Endodermal cell (in vitro differentiated cells): Measurements from ENCODE around the gene PPP6C. TPM values are rescaled to one million over a fixed set of nuclear protein-coding genes. Genes with fewer than 3 reads are reported as not detected.
"Not testable (repeated sequence)": the region's sequence is repeated elsewhere in the genome, so short reads cannot be mapped to it uniquely, and the experiment has no call there.

Experiments
- DNase-seq: peaks from one replicate; pipeline ENCODE4 v3.0.0-alpha.2; 2017
- H3K27ac ChIP-seq: 2 replicates; pipeline ENCODE4 v1.5.1; 2013; ENCODE audit warnings: mild to moderate bottlenecking, low read depth, low read length, moderate library complexity
- H3K27me3 ChIP-seq: 2 replicates; pipeline ENCODE4 v1.6.1; 2013; ENCODE audit warnings: mild to moderate bottlenecking, low read length, moderate library complexity; ENCODE audit not compliant: insufficient read depth, control insufficient read depth, poor library complexity, severe bottlenecking
- H3K36me3 ChIP-seq: 2 replicates; pipeline ENCODE4 v1.7.0; 2013; ENCODE audit warnings: mild to moderate bottlenecking, low read length, moderate library complexity; ENCODE audit not compliant: control insufficient read depth, insufficient read depth
- H3K4me1 ChIP-seq: one replicate; pipeline ENCODE4 v1.7.0; 2013; ENCODE audit warnings: low read length; ENCODE audit not compliant: control insufficient read depth, insufficient read depth
- H3K4me3 ChIP-seq: 2 replicates; pipeline ENCODE4 v1.5.1; 2013; ENCODE audit warnings: mild to moderate bottlenecking, low read length, moderate library complexity
- H3K9ac ChIP-seq: 2 replicates; pipeline ENCODE4 v1.6.1; 2013; ENCODE audit warnings: mild to moderate bottlenecking, low read length, moderate library complexity; ENCODE audit not compliant: poor library complexity, severe bottlenecking; ENCODE audit errors: extremely low read depth
- H3K9me3 ChIP-seq: 2 replicates; pipeline ENCODE4 v1.6.1; 2013; ENCODE audit warnings: mild to moderate bottlenecking, low read length, moderate library complexity; ENCODE audit not compliant: control insufficient read depth
- H3K27ac Mint-ChIP-seq: 2 replicates; pipeline ENCODE4 v1.8.0; 2020; ENCODE audit warnings: mixed read lengths
- H3K27me3 Mint-ChIP-seq: 2 replicates; pipeline ENCODE4 v1.8.0; 2021; ENCODE audit warnings: mild to moderate bottlenecking, mixed read lengths; ENCODE audit not compliant: insufficient read depth
- H3K36me3 Mint-ChIP-seq: 2 replicates; pipeline ENCODE4 v1.8.0; 2020; ENCODE audit warnings: low read depth, mixed read lengths
- H3K4me1 Mint-ChIP-seq: 2 replicates; pipeline ENCODE4 v1.8.0; 2020; ENCODE audit warnings: mixed read lengths
- H3K4me3 Mint-ChIP-seq: 2 replicates; pipeline ENCODE4 v1.8.0; 2020; ENCODE audit warnings: mild to moderate bottlenecking, moderate library complexity, mixed read lengths
- H3K9me3 Mint-ChIP-seq: 2 replicates; pipeline ENCODE4 v1.8.0; 2020; ENCODE audit warnings: mild to moderate bottlenecking, mixed read lengths
- WGBS, 2 experiments: methylation state at CpG; one replicate each; pipeline versions ENCODE4 v1.1.5 to v1.1.7; 2013; ENCODE audit warnings: missing lambda C conversion rate in 2 of 2, mixed read lengths in 1 of 2; ENCODE audit not compliant: insufficient coverage in 1 of 2, insufficient read length in 1 of 2; 5-methylcytosine and 5-hydroxymethylcytosine counted together
- total RNA-seq, 2 donors: library from RNA; stranded (reverse); fragmentation: NEBNext Ultra II Directional in 1 of 2; extraction: Animal tissue kit (Norgen Biotek cat#: 25700) in 1 of 2; gene quantifications; 2 replicates in 1 of 2; 3 replicates in 1 of 2; pipeline ENCODE4 v1.2.1, GENCODE V29; 2021
- TF ChIP-seq, protein P1 (sequence below): fragments of 200-600 bp; sonication (generic); conservative IDR thresholded peaks from 2 replicates; pipeline ENCODE4 v1.5.0; 2021; ENCODE audit warnings: antibody characterized with exemption, mild to moderate bottlenecking

PPP6C gene
- total RNA-seq, 2 donors from 2014 or later, result 38.2 to 49.6 TPM

DNA sequence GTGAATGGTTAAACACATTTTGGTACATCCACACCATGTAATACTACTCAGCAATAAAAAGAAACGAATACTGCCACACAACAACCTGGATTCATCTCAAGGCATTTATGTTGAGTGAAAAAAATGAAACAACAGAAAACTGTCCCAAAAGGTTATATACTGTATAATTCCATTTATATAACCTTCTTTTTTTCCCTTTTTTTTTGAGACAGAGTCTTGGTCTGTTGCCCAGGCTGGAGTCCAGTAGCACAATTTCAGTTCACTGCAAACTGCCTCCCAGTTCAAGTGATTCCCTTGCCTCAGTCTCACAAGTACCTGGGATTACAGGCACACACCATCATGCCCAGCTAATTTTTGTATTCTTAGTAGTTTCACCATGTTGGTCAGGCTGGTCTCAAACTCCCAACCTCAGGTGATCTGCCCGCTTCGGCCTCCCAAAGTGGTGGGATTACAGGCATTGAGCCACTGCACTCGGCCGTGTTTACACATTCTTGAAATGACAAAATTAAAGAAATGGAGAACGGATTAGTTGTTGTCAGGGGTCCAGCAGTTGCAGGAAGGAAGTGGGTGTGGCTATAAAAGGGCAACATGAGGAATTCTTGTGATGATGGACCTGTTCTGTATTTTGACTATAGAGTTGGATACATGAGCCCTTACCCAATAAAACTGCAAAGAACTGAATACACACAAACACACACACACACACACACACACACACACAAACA, 17.4 kb downstream of the PPP6C start:
- H3K27me3 ChIP-seq, result no peaks in the 10 kb centered on the region
- peaks cover 30% of the 10 kb centered on the region for H3K36me3 ChIP-seq
- DNase-seq, result no peak
- Mint-ChIP-seq H3K4me1 (no peaks in the 10 kb centered on the region), H3K27ac (no peak overlapping the region), H3K27me3 (no peaks in the 10 kb centered on the region), H3K4me3 (no peak overlapping the region), H3K9me3 (no peaks in the 10 kb centered on the region), H3K36me3 (peaks cover 28% of the 10 kb centered on the region)
- TF ChIP-seq, protein P1, sequence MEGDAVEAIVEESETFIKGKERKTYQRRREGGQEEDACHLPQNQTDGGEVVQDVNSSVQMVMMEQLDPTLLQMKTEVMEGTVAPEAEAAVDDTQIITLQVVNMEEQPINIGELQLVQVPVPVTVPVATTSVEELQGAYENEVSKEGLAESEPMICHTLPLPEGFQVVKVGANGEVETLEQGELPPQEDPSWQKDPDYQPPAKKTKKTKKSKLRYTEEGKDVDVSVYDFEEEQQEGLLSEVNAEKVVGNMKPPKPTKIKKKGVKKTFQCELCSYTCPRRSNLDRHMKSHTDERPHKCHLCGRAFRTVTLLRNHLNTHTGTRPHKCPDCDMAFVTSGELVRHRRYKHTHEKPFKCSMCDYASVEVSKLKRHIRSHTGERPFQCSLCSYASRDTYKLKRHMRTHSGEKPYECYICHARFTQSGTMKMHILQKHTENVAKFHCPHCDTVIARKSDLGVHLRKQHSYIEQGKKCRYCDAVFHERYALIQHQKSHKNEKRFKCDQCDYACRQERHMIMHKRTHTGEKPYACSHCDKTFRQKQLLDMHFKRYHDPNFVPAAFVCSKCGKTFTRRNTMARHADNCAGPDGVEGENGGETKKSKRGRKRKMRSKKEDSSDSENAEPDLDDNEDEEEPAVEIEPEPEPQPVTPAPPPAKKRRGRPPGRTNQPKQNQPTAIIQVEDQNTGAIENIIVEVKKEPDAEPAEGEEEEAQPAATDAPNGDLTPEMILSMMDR, result no peak
- H3K4me1 ChIP-seq, result no peaks in the 10 kb centered on the region
- no peak overlapping the region for H3K4me3 ChIP-seq
- H3K9ac ChIP-seq, result no peak overlapping the region
- 88 to 96% methylated on average over 5 of the region's 6 CpGs for WGBS, 2 experiments
- no peak overlapping the region for H3K27ac ChIP-seq
- H3K9me3 ChIP-seq, result no peaks in the 10 kb centered on the region

GRCh38 chr9:125169895-125170294, 19.7 kb downstream of the PPP6C start:
- H3K4me3 ChIP-seq, result no peak overlapping the region
- no peaks in the 10 kb centered on the region for H3K9me3 Mint-ChIP-seq

GRCh38 chr9:125166762-125167161, 22.8 kb downstream of the PPP6C start:
- no peaks in the 10 kb centered on the region for H3K9me3 Mint-ChIP-seq
- TF ChIP-seq, protein P1, result no peak
- Histone ChIP-seq H3K4me1 (no peaks in the 10 kb centered on the region), H3K27ac (no peak overlapping the region), H3K27me3 (no peaks in the 10 kb centered on the region), H3K9ac (no peak overlapping the region), H3K36me3 (peaks cover 29% of the 10 kb centered on the region), H3K4me3 (no peak overlapping the region), H3K9me3 (no peaks in the 10 kb centered on the region)
- no peaks in the 10 kb centered on the region for H3K27me3 Mint-ChIP-seq
- peaks cover 30% of the 10 kb centered on the region for H3K36me3 Mint-ChIP-seq
- 92 to 100% methylated on average over 2 of the region's 2 CpGs for WGBS, 2 experiments
- H3K4me1 Mint-ChIP-seq, result no peaks in the 10 kb centered on the region
- no peak for DNase-seq
- no peak overlapping the region for H3K4me3 Mint-ChIP-seq
- no peak overlapping the region for H3K27ac Mint-ChIP-seq

More at GRCh38 chr9:125169895-125170294, 19.7 kb downstream of the PPP6C start:
- no peak for DNase-seq
- Mint-ChIP-seq H3K4me1 (no peaks in the 10 kb centered on the region), H3K36me3 (peaks cover 31% of the 10 kb centered on the region), H3K4me3 (no peak overlapping the region), H3K27ac (no peak overlapping the region), H3K27me3 (no peaks in the 10 kb centered on the region)
- TF ChIP-seq, protein P1, result no peak
- Histone ChIP-seq H3K36me3 (peaks cover 35% of the 10 kb centered on the region), H3K9ac (no peak overlapping the region), H3K27ac (no peak overlapping the region), H3K27me3 (no peaks in the 10 kb centered on the region), H3K9me3 (no peaks in the 10 kb centered on the region), H3K4me1 (no peaks in the 10 kb centered on the region)

GRCh38 chr9:125162891-125163290, 26.7 kb downstream of the PPP6C start:
- DNase-seq, H3K27ac Mint-ChIP-seq, H3K9me3 ChIP-seq, H3K4me1 ChIP-seq, H3K4me1 Mint-ChIP-seq, H3K27ac ChIP-seq, H3K27me3 ChIP-seq, H3K4me3 ChIP-seq, H3K9me3 Mint-ChIP-seq, H3K9ac ChIP-seq, H3K27me3 Mint-ChIP-seq, H3K4me3 Mint-ChIP-seq: not testable (repeated sequence)
- 97 to 100% methylated on average over 5 to 6 of the region's 6 CpGs for WGBS, 2 experiments
- peaks cover 22% of the 10 kb centered on the region for H3K36me3 ChIP-seq
- H3K36me3 Mint-ChIP-seq, result peaks cover 21% of the 10 kb centered on the region
